NCI-H146 (cell line): ENCODE measurements around the gene PPP1CC.
A peak's percentile ranks its signal among the peaks of the same experiment; 100 is the strongest.
"Not testable (repeated sequence)": the region's sequence is repeated elsewhere in the genome, so short reads cannot be mapped to it uniquely, and the experiment has no call there.

Experiments
- DNase-seq: peaks from one replicate; lab custom pipeline; 2025; lab: John Stamatoyannopoulos, UW

Gene PPP1CC

GRCh38 chr12:110742718-110743570 lies at the start of gene PPP1CC:
PPP1CC (minus strand) TSS chr12:110742891; CDS start chr12:110742707, 184 bp downstream.
- peak; percentile 95 for DNase-seq

- DNase-seq = no peak
These were observed 48.9 kb upstream of the PPP1CC start for GRCh38 chr12:110791589-110791988.

- DNase-seq = no peak
These were observed 47.6 kb upstream of the PPP1CC start for GRCh38 chr12:110790301-110790700.

GRCh38 chr12:110786012-110786411 lies 43.3 kb upstream of the PPP1CC start:
- no peak for DNase-seq

- DNase-seq = no peak
These were observed 42.5 kb upstream of the PPP1CC start for GRCh38 chr12:110785240-110785639.

- DNase-seq = no peak
These were observed 40.2 kb upstream of the PPP1CC start for GRCh38 chr12:110782922-110783321.

GRCh38 chr12:110782094-110782493 lies 39.4 kb upstream of the PPP1CC start:
- DNase-seq = no peak

- DNase-seq = no peak
These were observed 37.8 kb upstream of the PPP1CC start for GRCh38 chr12:110780448-110780847.

- DNase-seq = no peak
These were observed 36.3 kb upstream of the PPP1CC start for GRCh38 chr12:110778833-110779577.

GRCh38 chr12:110776410-110776809 lies 33.7 kb upstream of the PPP1CC start:
- DNase-seq = no peak

- no peak for DNase-seq
These were observed 33.3 kb upstream of the PPP1CC start for GRCh38 chr12:110775997-110776396.

GRCh38 chr12:110774824-110775223 lies 32.1 kb upstream of the PPP1CC start:
- no peak for DNase-seq

GRCh38 chr12:110768960-110769359 lies 26.3 kb upstream of the PPP1CC start:
- no peak for DNase-seq

- no peak for DNase-seq
These were observed 25.2 kb upstream of the PPP1CC start for GRCh38 chr12:110767863-110768262.

- DNase-seq = no peak
These were observed 23.8 kb upstream of the PPP1CC start for GRCh38 chr12:110766311-110767154.

- not testable (repeated sequence) for DNase-seq
These were observed 22.9 kb upstream of the PPP1CC start for GRCh38 chr12:110765572-110765971.

- no peak for DNase-seq
These were observed 22.4 kb upstream of the PPP1CC start for GRCh38 chr12:110765111-110765510.

GRCh38 chr12:110763583-110763982 lies 20.9 kb upstream of the PPP1CC start:
- DNase-seq = no peak

- no peak for DNase-seq
These were observed 20.2 kb upstream of the PPP1CC start for GRCh38 chr12:110762891-110763290.

- no peak for DNase-seq
These were observed 17.5 kb upstream of the PPP1CC start for GRCh38 chr12:110760204-110760609.

- no peak for DNase-seq
These were observed 16.2 kb upstream of the PPP1CC start for GRCh38 chr12:110758922-110759321.

- DNase-seq = no peak
These were observed 13.9 kb upstream of the PPP1CC start for GRCh38 chr12:110756611-110757010.
